Ectodermal cell (in vitro differentiated cells): ENCODE results near the gene CDK19.

Experiments
- H3K27ac ChIP-seq: 2 replicates; pipeline ENCODE4 v1.7.0; 2013; ENCODE audit warnings: mild to moderate bottlenecking, low read depth, low read length; ENCODE audit not compliant: insufficient read depth, poor library complexity, severe bottlenecking
- H3K27me3 ChIP-seq: 2 replicates; pipeline ENCODE4 v1.7.0; 2013; ENCODE audit warnings: mild to moderate bottlenecking, low read length; ENCODE audit not compliant: insufficient read depth, control insufficient read depth, poor library complexity, severe bottlenecking
- H3K36me3 ChIP-seq: one replicate; pipeline ENCODE4 v1.7.0; 2013; ENCODE audit warnings: low read length; ENCODE audit not compliant: control insufficient read depth, insufficient read depth
- H3K4me1 ChIP-seq: one replicate; pipeline ENCODE4 v1.7.0; 2013; ENCODE audit warnings: low read length; ENCODE audit not compliant: control insufficient read depth, insufficient read depth
- H3K4me3 ChIP-seq: 2 replicates; pipeline ENCODE4 v1.7.0; 2013; ENCODE audit warnings: low read depth, low read length, control low read depth; ENCODE audit not compliant: insufficient read depth
- H3K9me3 ChIP-seq: 2 replicates; pipeline ENCODE4 v1.7.0; 2013; ENCODE audit warnings: mild to moderate bottlenecking, low read length, moderate library complexity; ENCODE audit not compliant: control insufficient read depth
- WGBS, 2 experiments: methylation state at CpG; one replicate each; pipeline ENCODE4 v1.1.7; 2013; ENCODE audit warnings: missing lambda C conversion rate in 2 of 2; 5-methylcytosine and 5-hydroxymethylcytosine counted together

CDK19 gene

DNA sequence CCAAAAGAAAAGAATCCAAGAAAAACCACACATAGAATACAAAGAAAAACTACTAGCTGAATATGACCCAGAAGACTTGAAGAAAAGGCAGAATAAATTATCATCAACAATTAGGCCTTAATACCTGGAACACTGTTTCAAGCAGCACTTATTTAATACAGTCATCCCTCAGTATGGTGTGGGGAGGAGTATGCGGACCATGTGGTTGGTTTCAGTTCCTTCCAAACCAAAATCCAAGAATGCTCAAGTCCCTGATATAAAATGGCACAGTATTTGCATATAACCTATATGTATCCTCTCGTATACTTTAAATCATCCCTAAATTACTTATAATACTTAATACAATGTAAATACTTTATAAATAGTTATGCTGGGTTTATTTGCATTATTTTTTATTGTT, 16.1 kb downstream of the CDK19 start:
- Histone ChIP-seq H3K4me1 (no peaks in the 10 kb centered on the region), H3K27me3 (no peaks in the 10 kb centered on the region), H3K4me3 (no peak overlapping the region), H3K9me3 (no peaks in the 10 kb centered on the region), H3K27ac (no peak overlapping the region), H3K36me3 (peaks cover 7% of the 10 kb centered on the region)
- 80 to 93% methylated on average over 1 to 2 of the region's 2 CpGs for WGBS, 2 experiments

DNA sequence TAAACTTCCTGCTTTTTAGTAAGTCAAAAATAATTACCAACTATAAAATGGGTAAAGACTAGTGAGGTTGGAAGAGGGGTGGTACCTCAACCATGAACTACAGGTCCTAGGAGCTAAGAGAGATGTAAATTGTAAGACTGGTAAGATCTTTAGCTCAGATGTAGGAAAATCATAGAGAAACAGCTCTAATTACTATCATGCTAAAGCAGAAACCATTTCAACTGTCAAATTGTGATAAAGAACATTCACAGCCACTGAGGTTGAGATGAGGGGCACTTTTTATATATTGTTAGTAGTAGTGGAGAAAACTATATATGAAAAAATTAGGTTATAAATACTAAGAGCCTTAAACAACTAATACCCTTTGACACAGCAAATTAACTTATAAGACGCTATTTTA, 20.0 kb downstream of the CDK19 start:
- Histone ChIP-seq H3K36me3 (no peaks in the 10 kb centered on the region), H3K4me1 (no peaks in the 10 kb centered on the region), H3K27ac (no peak overlapping the region), H3K4me3 (no peak overlapping the region), H3K9me3 (no peaks in the 10 kb centered on the region), H3K27me3 (no peaks in the 10 kb centered on the region)
- no CpG with 5 or more reads among the region's 1 CpG for WGBS, 2 experiments

- Histone ChIP-seq H3K27ac (no peak overlapping the region), H3K9me3 (no peaks in the 10 kb centered on the region), H3K36me3 (no peaks in the 10 kb centered on the region), H3K27me3 (no peaks in the 10 kb centered on the region), H3K4me3 (no peak overlapping the region), H3K4me1 (no peaks in the 10 kb centered on the region)
- WGBS, 2 experiments, result 89 to 94% methylated on average over 1 of the region's 1 CpG
Measured at GRCh38 chr6:110786696-110787095, 28.6 kb downstream of the CDK19 start.

- WGBS, 2 experiments, result 95 to 96% methylated on average over 3 of the region's 3 CpGs
- Histone ChIP-seq H3K4me1 (no peaks in the 10 kb centered on the region), H3K9me3 (no peaks in the 10 kb centered on the region), H3K4me3 (no peak overlapping the region), H3K27ac (no peak overlapping the region), H3K36me3 (no peaks in the 10 kb centered on the region), H3K27me3 (no peaks in the 10 kb centered on the region)
Measured at GRCh38 chr6:110786271-110786670, 29.0 kb downstream of the CDK19 start.

DNA sequence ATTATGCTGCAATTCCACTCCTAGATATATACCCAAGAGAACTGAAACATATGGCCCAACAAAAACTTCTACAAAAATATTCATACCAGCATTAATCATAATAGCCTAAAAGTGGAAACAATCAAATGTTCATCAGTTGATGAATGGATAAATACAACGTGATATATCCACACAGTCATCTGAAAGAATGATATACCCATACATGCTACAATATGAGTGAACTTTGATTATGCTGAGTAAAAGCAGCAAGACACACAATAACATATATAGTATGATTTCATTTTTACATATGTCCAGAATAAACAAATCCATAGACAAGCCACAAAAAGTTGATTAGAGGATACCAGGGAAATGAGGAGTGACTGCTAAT, 30.7 kb downstream of the CDK19 start:
- Histone ChIP-seq H3K27ac (no peak overlapping the region), H3K9me3 (no peaks in the 10 kb centered on the region), H3K4me1 (no peaks in the 10 kb centered on the region), H3K36me3 (no peaks in the 10 kb centered on the region), H3K4me3 (no peak overlapping the region), H3K27me3 (no peaks in the 10 kb centered on the region)
- whole genome bisulfite sequencing, 2 experiments, result 83% methylated on average over 1 of the region's 1 CpG; no CpG with 5 or more reads in 1 of the 2 experiments

GRCh38 chr6:110781522-110782214, 33.6 kb downstream of the CDK19 start:
- H3K4me1 ChIP-seq, result no peaks in the 10 kb centered on the region
- WGBS, 2 experiments, result 89 to 90% methylated on average over 7 of the region's 7 CpGs
- H3K4me3 ChIP-seq, result no peak overlapping the region
- H3K9me3 ChIP-seq, result no peaks in the 10 kb centered on the region
- H3K27me3 ChIP-seq, result no peaks in the 10 kb centered on the region
- no peaks in the 10 kb centered on the region for H3K36me3 ChIP-seq
- no peak overlapping the region for H3K27ac ChIP-seq

- H3K36me3 ChIP-seq, result no peaks in the 10 kb centered on the region
- no peaks in the 10 kb centered on the region for H3K4me1 ChIP-seq
- WGBS, 2 experiments, result 92 to 94% methylated on average over 1 of the region's 1 CpG
- no peak overlapping the region for H3K4me3 ChIP-seq
- no peaks in the 10 kb centered on the region for H3K27me3 ChIP-seq
- no peaks in the 10 kb centered on the region for H3K9me3 ChIP-seq
- no peak overlapping the region for H3K27ac ChIP-seq
Measured at GRCh38 chr6:110778333-110778732, 36.9 kb downstream of the CDK19 start.

- H3K4me3 ChIP-seq, result no peak overlapping the region
- peaks cover 3% of the 10 kb centered on the region for H3K36me3 ChIP-seq
- no peak overlapping the region for H3K27ac ChIP-seq
- no peaks in the 10 kb centered on the region for H3K4me1 ChIP-seq
- 90 to 100% methylated on average over 1 to 2 of the region's 2 CpGs for WGBS, 2 experiments
- no peaks in the 10 kb centered on the region for H3K9me3 ChIP-seq
- no peaks in the 10 kb centered on the region for H3K27me3 ChIP-seq
Measured at GRCh38 chr6:110777636-110778035, 37.6 kb downstream of the CDK19 start.

GRCh38 chr6:110776413-110776812, 38.9 kb downstream of the CDK19 start:
- Histone ChIP-seq H3K27me3 (no peaks in the 10 kb centered on the region), H3K36me3 (peaks cover 5% of the 10 kb centered on the region), H3K4me1 (no peaks in the 10 kb centered on the region), H3K27ac (no peak overlapping the region), H3K4me3 (no peak overlapping the region), H3K9me3 (no peaks in the 10 kb centered on the region)

DNA sequence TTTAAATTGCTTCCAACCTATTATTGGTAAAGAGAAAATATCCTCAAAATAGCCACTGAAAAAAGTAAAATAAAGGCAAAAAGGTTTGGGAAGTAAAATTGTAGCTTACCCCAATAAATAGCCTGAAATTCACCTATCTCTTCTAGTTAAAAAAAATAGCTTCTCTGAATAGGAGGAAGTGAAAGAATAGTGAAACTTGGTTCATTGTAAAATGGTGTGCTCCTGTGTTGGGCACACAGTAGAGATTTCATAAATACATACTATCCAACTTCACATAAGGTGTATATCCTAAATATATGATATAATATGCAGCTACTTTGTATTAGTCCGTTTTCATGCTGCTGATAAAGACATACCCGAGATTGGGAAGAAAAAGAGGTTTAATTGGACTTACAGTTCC, 45.3 kb downstream of the CDK19 start:
- Histone ChIP-seq H3K36me3 (peaks cover 5% of the 10 kb centered on the region), H3K27ac (no peak overlapping the region), H3K27me3 (no peaks in the 10 kb centered on the region), H3K9me3 (no peaks in the 10 kb centered on the region), H3K4me3 (no peak overlapping the region), H3K4me1 (no peaks in the 10 kb centered on the region)
- 92 to 97% methylated on average over 2 of the region's 2 CpGs for WGBS, 2 experiments

DNA sequence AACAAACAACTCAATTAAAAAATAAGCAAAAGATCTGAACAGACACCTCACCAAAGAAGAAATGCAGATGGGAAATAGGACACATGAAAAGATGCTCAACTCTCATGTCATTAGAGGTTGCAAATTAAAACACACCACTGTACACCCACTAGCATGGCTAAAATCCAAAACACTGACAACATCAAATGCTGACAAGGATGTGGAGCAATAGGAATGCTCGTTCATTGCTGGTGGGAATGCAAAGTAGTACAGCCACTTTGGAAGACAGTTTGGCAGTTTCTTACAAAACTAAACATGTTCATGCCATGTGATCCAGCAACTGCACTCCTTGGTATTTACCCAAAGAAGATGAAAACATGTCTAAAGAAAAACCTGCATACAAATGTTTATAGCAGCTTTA, 47.2 kb downstream of the CDK19 start:
- Histone ChIP-seq H3K27ac (no peak overlapping the region), H3K9me3 (no peaks in the 10 kb centered on the region), H3K27me3 (no peaks in the 10 kb centered on the region), H3K4me3 (no peak overlapping the region), H3K36me3 (peaks cover 5% of the 10 kb centered on the region), H3K4me1 (no peaks in the 10 kb centered on the region)
- WGBS, 2 experiments, result 83 to 93% methylated on average over 1 of the region's 1 CpG
